ENCODE data around the gene LUC7L3. TPM values are rescaled to one million over a fixed set of nuclear protein-coding genes. Genes with fewer than 3 reads are reported as not detected.

Gene LUC7L3, protein sequence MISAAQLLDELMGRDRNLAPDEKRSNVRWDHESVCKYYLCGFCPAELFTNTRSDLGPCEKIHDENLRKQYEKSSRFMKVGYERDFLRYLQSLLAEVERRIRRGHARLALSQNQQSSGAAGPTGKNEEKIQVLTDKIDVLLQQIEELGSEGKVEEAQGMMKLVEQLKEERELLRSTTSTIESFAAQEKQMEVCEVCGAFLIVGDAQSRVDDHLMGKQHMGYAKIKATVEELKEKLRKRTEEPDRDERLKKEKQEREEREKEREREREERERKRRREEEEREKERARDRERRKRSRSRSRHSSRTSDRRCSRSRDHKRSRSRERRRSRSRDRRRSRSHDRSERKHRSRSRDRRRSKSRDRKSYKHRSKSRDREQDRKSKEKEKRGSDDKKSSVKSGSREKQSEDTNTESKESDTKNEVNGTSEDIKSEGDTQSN
- total RNA-seq, result 100 to 1,000 TPM; 149 to 157 TPM

DNA sequence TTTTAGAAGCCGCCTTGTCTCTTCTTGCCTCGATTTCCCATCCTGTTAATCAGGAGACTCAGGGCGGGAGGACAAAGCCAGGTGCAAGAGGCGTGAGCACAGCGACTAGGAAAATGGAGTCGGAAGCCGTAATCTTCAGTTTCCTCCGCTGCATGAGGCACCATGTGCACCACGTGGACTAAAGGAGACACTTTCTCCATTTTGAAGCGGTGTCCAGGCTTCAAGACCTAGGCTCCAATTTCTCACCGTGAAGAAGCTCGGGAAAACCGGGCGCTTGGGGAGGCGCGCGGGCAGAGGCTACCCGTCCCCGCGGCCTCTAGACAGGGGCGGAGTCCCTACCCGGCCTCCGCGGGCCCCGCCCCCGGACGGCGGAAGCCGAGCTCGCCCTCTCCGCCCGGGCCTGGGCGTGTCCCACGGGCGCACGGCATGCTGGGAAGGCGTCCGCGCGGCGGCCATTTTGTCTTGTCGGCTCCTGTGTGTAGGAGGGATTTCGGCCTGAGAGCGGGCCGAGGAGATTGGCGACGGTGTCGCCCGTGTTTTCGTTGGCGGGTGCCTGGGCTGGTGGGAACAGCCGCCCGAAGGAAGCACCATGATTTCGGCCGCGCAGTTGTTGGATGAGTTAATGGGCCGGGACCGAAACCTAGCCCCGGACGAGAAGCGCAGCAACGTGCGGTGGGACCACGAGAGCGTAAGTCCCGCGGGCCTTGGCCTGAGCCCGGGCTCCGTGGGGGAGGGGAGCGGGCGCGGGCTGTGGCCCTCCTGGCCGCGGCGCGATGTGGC, at the start of gene LUC7L3:
TSS of gene LUC7L3 (plus strand) at position 460 of the 780 bp plus-strand sequence. CDS start at position 590, 130 bp downstream.

DNA sequence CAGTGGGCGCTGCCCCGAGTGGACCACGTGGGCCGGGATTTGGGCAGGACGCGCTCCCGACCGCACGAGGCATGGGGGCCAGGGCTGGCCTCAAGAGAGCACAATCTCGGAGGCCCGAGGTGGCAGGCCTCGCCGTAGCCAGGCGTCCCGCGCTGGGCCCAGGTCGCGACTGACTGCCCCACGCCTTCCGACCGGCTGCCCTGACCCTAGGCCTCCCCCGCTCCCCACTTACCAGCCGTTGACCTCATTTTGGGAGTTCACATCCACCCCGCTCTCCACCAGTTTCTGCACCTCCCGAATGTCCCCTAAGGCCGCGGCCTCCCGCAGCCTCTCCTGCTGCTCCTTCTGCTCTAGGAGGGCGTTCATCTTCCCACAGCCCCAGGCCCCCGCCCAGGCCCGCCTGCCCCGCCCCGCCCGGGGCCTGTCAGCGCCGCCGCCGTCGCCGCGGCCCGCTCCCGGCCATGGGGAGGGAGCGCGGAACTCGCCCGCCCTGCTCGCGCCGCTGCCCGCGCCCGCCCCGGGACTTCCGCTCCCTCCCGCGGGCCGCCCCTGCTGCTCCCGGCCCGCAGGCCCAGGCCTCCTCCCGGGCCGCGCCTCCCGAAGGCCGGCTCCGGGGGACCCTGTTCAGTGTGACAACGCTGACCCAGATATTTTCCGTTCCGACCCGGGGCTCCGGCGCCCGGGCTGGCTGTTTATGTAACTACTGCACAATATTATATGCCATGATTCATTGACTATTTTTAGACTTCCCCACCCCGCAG, 11.9 kb upstream of the LUC7L3 start, which contains the start of gene ANKRD40:
TSS of gene ANKRD40 (minus strand) at position 626 of the 761 bp plus-strand sequence. CDS start at position 366, 260 bp downstream.

DNA sequence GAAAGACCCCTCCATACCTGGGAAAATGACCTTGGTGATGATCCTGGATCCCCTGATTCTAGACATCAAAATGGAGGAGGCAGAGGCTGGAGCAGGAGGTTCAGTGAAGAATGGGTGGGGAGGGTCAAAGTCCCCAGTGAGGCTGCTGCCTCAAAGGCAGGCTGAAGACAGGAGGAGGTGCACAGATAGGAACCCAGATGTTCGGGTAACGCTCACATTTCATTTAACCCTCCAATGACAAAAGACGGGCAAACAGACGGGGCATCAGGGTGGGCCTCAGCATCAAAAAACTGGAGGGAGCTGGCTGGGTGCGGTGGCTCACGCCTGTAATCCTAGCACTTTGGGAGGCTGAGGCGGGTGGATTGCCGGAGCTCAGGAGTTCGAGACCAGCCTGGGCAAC, 48.0 kb downstream of the LUC7L3 start, which contains the start of gene ANKRD40CL:
TSS of gene ANKRD40CL (minus strand) at position 73 of the 400 bp plus-strand sequence. CDS start 605 bp downstream, outside the sequence.

Small RNA genes lying within 50 kb of the gene (microRNA-seq; reads per million reads assigned to microRNA genes)
- not detected for gene MIR8059 (ENCODE audit: borderline microRNAs expressed, borderline replicate concordance)

Other genes starting within 250 kb of the LUC7L3 start
- gene RSAD1, start 240.7 kb upstream of the LUC7L3 start, total RNA-seq, result 10 to 100 TPM; 26.5 to 29.7 TPM
- gene MYCBPAP, start 211.2 kb upstream of the LUC7L3 start, total RNA-seq, result 10 to 100 TPM; 10.3 to 11.5 TPM
- not detected for gene EPN3, start 186.9 kb upstream of the LUC7L3 start, total RNA-seq
- gene SPATA20, start 172.4 kb upstream of the LUC7L3 start, total RNA-seq, result 10 to 100 TPM; 15.8 to 17.7 TPM
- gene CACNA1G, start 158.9 kb upstream of the LUC7L3 start, total RNA-seq, result not detected
- not detected for gene ABCC3, start 84.7 kb upstream of the LUC7L3 start, total RNA-seq
- gene ANKRD40, start 11.7 kb upstream of the LUC7L3 start, total RNA-seq, result 10 to 100 TPM; 27.8 to 29.1 TPM
- gene ANKRD40CL, start 47.9 kb downstream of the LUC7L3 start, total RNA-seq, result not detected
- gene WFIKKN2, start 116.0 kb downstream of the LUC7L3 start, total RNA-seq, result not detected
- 100 to 1,000 TPM; 101 to 102 TPM for gene TOB1, start 146.8 kb downstream of the LUC7L3 start, total RNA-seq